Measurements from ENCODE around the gene CD274. TPM values are rescaled to one million over a fixed set of nuclear protein-coding genes. Genes with fewer than 3 reads are reported as not detected.

CD274 gene
- total RNA-seq, 1 experiment from 2014 or later: 0.42 TPM

GRCh38 chr9:5481322-5482040, 31.1 kb downstream of the CD274 start (continued):
- TF ChIP-seq ZNF317 (CRISPR knock-in tag; IDR thresholded peaks at IDR 0.05; ENCODE audit: borderline replicate concordance, low read depth): no peak
- TF ChIP-seq FOXP1 (CRISPR knock-in tag; IDR thresholded peaks at IDR 0.05; ENCODE audit: borderline replicate concordance): no peak
- no peak for TF ChIP-seq KAT7 (CRISPR knock-in tag; IDR thresholded peaks at IDR 0.05; ENCODE audit: borderline replicate concordance)

DNA sequence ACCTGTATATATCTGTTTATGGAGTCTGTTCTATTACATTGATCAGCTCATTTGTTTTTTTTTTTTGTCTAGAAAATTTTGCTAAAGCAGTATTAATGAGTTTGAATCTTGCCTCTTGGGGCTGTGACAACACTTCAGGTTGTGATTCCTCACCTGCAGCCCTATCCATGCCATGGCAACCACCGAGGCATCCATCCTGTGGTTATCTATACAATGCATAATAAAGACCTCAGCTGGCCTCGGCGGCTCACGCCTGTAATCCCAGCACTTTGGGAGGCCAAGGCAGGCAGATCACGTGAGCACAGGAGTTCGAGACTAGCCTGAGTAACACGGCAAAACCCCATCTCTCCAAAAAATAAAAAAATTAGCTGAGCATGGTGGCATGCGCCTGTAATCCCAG, 31.9 kb downstream of the CD274 start:
- no peak overlapping the region for H3K27ac Mint-ChIP-seq
- peaks cover 14% of the 10 kb centered on the region for H3K9me3 Mint-ChIP-seq
- ChIA-PET CTCF (no interaction called here), POLR2A (no interaction called here)
- no peaks in the 10 kb centered on the region; the same call in 1 of the 2 replicates for H3K27me3 Mint-ChIP-seq (ENCODE audit: low read depth)
- ATAC-seq (peak; percentile 85), DNase-seq (ENCODE audit: low spot score) (no peak)
- no peak overlapping the region for H3K4me3 Mint-ChIP-seq
- H3K36me3 Mint-ChIP-seq: no peaks in the 10 kb centered on the region; the same call in 1 of the 2 replicates
- TF ChIP-seq TCF7 (CRISPR knock-in tag; IDR thresholded peaks at IDR 0.05; ENCODE audit: low read depth) (no peak), RELA (CRISPR knock-in tag; IDR thresholded peaks at IDR 0.05; ENCODE audit: borderline replicate concordance) (no peak), ZNF416 (CRISPR knock-in tag; IDR thresholded peaks at IDR 0.05) (no peak)
- TF ChIP-seq, protein P1, sequence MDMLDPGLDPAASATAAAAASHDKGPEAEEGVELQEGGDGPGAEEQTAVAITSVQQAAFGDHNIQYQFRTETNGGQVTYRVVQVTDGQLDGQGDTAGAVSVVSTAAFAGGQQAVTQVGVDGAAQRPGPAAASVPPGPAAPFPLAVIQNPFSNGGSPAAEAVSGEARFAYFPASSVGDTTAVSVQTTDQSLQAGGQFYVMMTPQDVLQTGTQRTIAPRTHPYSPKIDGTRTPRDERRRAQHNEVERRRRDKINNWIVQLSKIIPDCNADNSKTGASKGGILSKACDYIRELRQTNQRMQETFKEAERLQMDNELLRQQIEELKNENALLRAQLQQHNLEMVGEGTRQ (CRISPR knock-in tag; IDR thresholded peaks at IDR 0.05): peak; percentile 74
- H3K4me1 Mint-ChIP-seq: peaks cover 8% of the 10 kb centered on the region

DNA sequence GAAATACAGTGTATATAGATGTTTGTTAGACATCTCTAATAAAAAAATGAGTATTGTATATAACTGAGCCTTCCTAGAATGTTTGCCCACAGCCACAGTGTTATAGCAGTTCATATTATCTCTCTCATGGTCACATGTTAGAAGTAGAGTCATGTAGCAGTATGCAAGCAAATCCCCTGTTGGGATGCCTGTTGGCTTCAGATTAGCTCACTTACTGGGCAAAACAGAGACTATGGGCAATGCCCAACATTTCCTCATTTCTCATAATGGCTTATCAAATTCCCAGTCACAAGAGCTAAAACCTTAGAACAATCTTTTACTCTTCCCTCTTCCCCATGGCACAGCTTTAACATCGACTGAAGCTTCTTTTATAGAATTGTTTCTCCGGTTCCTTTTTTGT, 33.0 kb downstream of the CD274 start:
- H3K9me3 Mint-ChIP-seq: peaks cover 3% of the 10 kb centered on the region
- POLR2A ChIA-PET: no interaction called here
- ATAC-seq (no peak), DNase-seq (ENCODE audit: low spot score) (no peak)
- no peak overlapping the region for H3K4me3 Mint-ChIP-seq
- H3K27me3 Mint-ChIP-seq (ENCODE audit: low read depth): no peaks in the 10 kb centered on the region
- CTCF ChIA-PET: no interaction called here
- H3K27ac Mint-ChIP-seq: no peak overlapping the region
- H3K4me1 Mint-ChIP-seq: peaks cover 8% of the 10 kb centered on the region
- H3K36me3 Mint-ChIP-seq: no peaks in the 10 kb centered on the region
- TF ChIP-seq ETV6 (CRISPR knock-in tag; IDR thresholded peaks at IDR 0.05) (no peak), NR1H2 (CRISPR knock-in tag; IDR thresholded peaks at IDR 0.05) (no peak), RORB (CRISPR knock-in tag; IDR thresholded peaks at IDR 0.05) (no peak), CDX4 (CRISPR knock-in tag; IDR thresholded peaks at IDR 0.05; ENCODE audit: borderline replicate concordance) (no peak), ATF2 (CRISPR knock-in tag; IDR thresholded peaks at IDR 0.05; ENCODE audit: borderline replicate concordance, low read depth) (no peak)
- TF ChIP-seq, protein P2, sequence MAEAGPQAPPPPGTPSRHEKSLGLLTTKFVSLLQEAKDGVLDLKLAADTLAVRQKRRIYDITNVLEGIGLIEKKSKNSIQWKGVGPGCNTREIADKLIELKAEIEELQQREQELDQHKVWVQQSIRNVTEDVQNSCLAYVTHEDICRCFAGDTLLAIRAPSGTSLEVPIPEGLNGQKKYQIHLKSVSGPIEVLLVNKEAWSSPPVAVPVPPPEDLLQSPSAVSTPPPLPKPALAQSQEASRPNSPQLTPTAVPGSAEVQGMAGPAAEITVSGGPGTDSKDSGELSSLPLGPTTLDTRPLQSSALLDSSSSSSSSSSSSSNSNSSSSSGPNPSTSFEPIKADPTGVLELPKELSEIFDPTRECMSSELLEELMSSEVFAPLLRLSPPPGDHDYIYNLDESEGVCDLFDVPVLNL (CRISPR knock-in tag; IDR thresholded peaks at IDR 0.05; ENCODE audit: borderline replicate concordance, low read depth): no peak
- TF ChIP-seq, protein P3, sequence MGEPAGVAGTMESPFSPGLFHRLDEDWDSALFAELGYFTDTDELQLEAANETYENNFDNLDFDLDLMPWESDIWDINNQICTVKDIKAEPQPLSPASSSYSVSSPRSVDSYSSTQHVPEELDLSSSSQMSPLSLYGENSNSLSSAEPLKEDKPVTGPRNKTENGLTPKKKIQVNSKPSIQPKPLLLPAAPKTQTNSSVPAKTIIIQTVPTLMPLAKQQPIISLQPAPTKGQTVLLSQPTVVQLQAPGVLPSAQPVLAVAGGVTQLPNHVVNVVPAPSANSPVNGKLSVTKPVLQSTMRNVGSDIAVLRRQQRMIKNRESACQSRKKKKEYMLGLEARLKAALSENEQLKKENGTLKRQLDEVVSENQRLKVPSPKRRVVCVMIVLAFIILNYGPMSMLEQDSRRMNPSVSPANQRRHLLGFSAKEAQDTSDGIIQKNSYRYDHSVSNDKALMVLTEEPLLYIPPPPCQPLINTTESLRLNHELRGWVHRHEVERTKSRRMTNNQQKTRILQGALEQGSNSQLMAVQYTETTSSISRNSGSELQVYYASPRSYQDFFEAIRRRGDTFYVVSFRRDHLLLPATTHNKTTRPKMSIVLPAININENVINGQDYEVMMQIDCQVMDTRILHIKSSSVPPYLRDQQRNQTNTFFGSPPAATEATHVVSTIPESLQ (CRISPR knock-in tag; IDR thresholded peaks at IDR 0.05): no peak
- TF ChIP-seq, protein P4, sequence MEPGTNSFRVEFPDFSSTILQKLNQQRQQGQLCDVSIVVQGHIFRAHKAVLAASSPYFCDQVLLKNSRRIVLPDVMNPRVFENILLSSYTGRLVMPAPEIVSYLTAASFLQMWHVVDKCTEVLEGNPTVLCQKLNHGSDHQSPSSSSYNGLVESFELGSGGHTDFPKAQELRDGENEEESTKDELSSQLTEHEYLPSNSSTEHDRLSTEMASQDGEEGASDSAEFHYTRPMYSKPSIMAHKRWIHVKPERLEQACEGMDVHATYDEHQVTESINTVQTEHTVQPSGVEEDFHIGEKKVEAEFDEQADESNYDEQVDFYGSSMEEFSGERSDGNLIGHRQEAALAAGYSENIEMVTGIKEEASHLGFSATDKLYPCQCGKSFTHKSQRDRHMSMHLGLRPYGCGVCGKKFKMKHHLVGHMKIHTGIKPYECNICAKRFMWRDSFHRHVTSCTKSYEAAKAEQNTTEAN (CRISPR knock-in tag; IDR thresholded peaks at IDR 0.05): no peak
- TF ChIP-seq, protein P5, sequence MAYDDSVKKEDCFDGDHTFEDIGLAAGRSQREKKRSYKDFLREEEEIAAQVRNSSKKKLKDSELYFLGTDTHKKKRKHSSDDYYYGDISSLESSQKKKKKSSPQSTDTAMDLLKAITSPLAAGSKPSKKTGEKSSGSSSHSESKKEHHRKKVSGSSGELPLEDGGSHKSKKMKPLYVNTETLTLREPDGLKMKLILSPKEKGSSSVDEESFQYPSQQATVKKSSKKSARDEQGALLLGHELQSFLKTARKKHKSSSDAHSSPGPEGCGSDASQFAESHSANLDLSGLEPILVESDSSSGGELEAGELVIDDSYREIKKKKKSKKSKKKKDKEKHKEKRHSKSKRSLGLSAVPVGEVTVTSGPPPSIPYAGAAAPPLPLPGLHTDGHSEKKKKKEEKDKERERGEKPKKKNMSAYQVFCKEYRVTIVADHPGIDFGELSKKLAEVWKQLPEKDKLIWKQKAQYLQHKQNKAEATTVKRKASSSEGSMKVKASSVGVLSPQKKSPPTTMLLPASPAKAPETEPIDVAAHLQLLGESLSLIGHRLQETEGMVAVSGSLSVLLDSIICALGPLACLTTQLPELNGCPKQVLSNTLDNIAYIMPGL (CRISPR knock-in tag; IDR thresholded peaks at IDR 0.05): no peak
- TF ChIP-seq, protein P6, sequence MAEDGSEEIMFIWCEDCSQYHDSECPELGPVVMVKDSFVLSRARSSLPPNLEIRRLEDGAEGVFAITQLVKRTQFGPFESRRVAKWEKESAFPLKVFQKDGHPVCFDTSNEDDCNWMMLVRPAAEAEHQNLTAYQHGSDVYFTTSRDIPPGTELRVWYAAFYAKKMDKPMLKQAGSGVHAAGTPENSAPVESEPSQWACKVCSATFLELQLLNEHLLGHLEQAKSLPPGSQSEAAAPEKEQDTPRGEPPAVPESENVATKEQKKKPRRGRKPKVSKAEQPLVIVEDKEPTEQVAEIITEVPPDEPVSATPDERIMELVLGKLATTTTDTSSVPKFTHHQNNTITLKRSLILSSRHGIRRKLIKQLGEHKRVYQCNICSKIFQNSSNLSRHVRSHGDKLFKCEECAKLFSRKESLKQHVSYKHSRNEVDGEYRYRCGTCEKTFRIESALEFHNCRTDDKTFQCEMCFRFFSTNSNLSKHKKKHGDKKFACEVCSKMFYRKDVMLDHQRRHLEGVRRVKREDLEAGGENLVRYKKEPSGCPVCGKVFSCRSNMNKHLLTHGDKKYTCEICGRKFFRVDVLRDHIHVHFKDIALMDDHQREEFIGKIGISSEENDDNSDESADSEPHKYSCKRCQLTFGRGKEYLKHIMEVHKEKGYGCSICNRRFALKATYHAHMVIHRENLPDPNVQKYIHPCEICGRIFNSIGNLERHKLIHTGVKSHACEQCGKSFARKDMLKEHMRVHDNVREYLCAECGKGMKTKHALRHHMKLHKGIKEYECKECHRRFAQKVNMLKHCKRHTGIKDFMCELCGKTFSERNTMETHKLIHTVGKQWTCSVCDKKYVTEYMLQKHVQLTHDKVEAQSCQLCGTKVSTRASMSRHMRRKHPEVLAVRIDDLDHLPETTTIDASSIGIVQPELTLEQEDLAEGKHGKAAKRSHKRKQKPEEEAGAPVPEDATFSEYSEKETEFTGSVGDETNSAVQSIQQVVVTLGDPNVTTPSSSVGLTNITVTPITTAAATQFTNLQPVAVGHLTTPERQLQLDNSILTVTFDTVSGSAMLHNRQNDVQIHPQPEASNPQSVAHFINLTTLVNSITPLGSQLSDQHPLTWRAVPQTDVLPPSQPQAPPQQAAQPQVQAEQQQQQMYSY (CRISPR knock-in tag; IDR thresholded peaks at IDR 0.05): no peak
- TF ChIP-seq, protein P7, sequence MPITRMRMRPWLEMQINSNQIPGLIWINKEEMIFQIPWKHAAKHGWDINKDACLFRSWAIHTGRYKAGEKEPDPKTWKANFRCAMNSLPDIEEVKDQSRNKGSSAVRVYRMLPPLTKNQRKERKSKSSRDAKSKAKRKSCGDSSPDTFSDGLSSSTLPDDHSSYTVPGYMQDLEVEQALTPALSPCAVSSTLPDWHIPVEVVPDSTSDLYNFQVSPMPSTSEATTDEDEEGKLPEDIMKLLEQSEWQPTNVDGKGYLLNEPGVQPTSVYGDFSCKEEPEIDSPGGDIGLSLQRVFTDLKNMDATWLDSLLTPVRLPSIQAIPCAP (CRISPR knock-in tag; IDR thresholded peaks at IDR 0.05): no peak

All from WTC11 (cell line).